Caco-2 (cell line): ENCODE measurements around the gene PIK3C3. TPM values are rescaled to one million over a fixed set of nuclear protein-coding genes. Genes with fewer than 3 reads are reported as not detected.

Experiments used
- BruUV-seq: library from RNA; stranded (reverse); fragments of 400-500 nt; replicated peaks from 2 replicates; lab custom pipeline; 2021; lab: Mats Ljungman, UMichigan
- CTCF ChIA-PET: fragments of 300-600 bp; sonication (Branson Sonifier 250); formaldehyde crosslinking; loops from one replicate; lab custom pipeline; 2022; ENCODE audit warnings: antibody characterized with exemption; lab: Charles Lee
- POLR2A ChIA-PET: fragments of 300-600 bp; sonication (Branson Sonifier 250); formaldehyde crosslinking; loops from one replicate; lab custom pipeline; 2022; ENCODE audit warnings: antibody characterized with exemption; lab: Charles Lee
- DNase-seq, 2 experiments: peaks; one replicate each; pipeline versions ENCODE4 v3.0.0 to v3.0.0-alpha.2; 2020 to 2022
- H3K27me3 ChIP-seq: replicated peaks from 2 replicates; pipeline ENCODE4 v1.6.0; 2011; ENCODE audit warnings: low read length; ENCODE audit not compliant: control insufficient read depth, insufficient read depth
- H3K36me3 ChIP-seq: 2 replicates; pipeline ENCODE4 v1.5.1; 2011; ENCODE audit warnings: low read length; ENCODE audit not compliant: control insufficient read depth, insufficient read depth
- H3K4me1 ChIP-seq: fragments of 250-450 bp; sonication (Bioruptor Pico); 2 replicates; pipeline ENCODE4 v1.5.1; 2020; ENCODE audit warnings: mild to moderate bottlenecking
- H3K4me3 ChIP-seq: 2 replicates; pipeline ENCODE4 v1.5.1; 2011; ENCODE audit warnings: low read depth, mild to moderate bottlenecking, control low read depth, low read length
- H3K9me3 ChIP-seq: fragments of 250-450 bp; sonication (Bioruptor Pico); 2 replicates; pipeline ENCODE4 v1.5.1; 2020; ENCODE audit warnings: mild to moderate bottlenecking, moderate library complexity
- H3K27ac Mint-ChIP-seq: one replicate; pipeline ENCODE4 v1.8.0; 2022; ENCODE audit warnings: mixed read lengths; ENCODE audit not compliant: unreplicated experiment
- H3K27me3 Mint-ChIP-seq: one replicate; pipeline ENCODE4 v1.8.0; 2022; ENCODE audit warnings: mixed read lengths; ENCODE audit not compliant: insufficient read depth, unreplicated experiment
- H3K36me3 Mint-ChIP-seq: one replicate; pipeline ENCODE4 v1.8.0; 2022; ENCODE audit warnings: mild to moderate bottlenecking, mixed read lengths; ENCODE audit not compliant: insufficient read depth, unreplicated experiment
- H3K4me1 Mint-ChIP-seq: one replicate; pipeline ENCODE4 v1.8.0; 2022; ENCODE audit warnings: low read depth, mixed read lengths; ENCODE audit not compliant: unreplicated experiment
- H3K4me3 Mint-ChIP-seq: one replicate; pipeline ENCODE4 v1.8.0; 2022; ENCODE audit warnings: mild to moderate bottlenecking, moderate library complexity, mixed read lengths; ENCODE audit not compliant: unreplicated experiment
- H3K9me3 Mint-ChIP-seq: one replicate; pipeline ENCODE4 v1.8.0; 2022; ENCODE audit warnings: mixed read lengths; ENCODE audit not compliant: unreplicated experiment
- CTCF ChIP-seq, 2 experiments: fragments of 200-600 bp in 1 of 2; IDR thresholded peaks; 1 replicate in 1 of 2; 2 replicates in 1 of 2; pipeline versions ENCODE4 v1.5.1 to v1.8.0; 2011 to 2022; ENCODE audit warnings: antibody characterized with exemption in 1 of 2, control low read depth in 1 of 2, inconsistent platforms in 1 of 2, low read depth in 1 of 2, low read length in 1 of 2, mild to moderate bottlenecking in 1 of 2, moderate library complexity in 1 of 2; ENCODE audit not compliant: insufficient read depth in 1 of 2, severe bottlenecking in 1 of 2, unreplicated experiment in 1 of 2
- intact Hi-C: fragments of 100-400 bp; cut with micrococcal nuclease; formaldehyde crosslinking; loops from one replicate; pipeline ENCODE4 v1.10.0; 2022; ENCODE audit not compliant: unreplicated experiment
- total RNA-seq: library from RNA; stranded (reverse); gene quantifications from 2 replicates; pipeline ENCODE4 v1.2.3, GENCODE V29; 2022

The PIK3C3 gene
- total RNA-seq, 1 experiment from 2014 or later: 19.7 TPM

DNA sequence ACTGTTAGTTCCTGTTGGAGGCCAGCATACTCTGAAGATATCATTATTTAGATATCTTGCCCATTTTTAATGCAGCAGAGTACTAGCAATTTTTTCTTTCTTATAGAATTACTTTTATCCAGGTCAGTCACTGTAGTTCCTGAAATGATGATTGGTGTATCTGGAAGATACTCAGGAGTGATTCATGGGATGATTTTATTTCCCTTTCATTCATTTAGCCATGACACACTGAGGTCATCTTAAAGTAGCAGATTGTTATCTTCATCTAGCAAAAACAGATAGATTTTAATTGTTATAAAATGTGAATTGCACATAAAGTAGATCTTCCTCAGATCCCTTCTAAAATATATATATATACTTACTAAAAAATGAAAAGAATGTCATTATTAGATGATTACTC is 109.1 kb downstream of the PIK3C3 start:
- BruUV-seq: no TSS peak
- Mint-ChIP-seq H3K27ac (no peak overlapping the region), H3K4me1 (no peaks in the 10 kb centered on the region), H3K27me3 (no peaks in the 10 kb centered on the region), H3K9me3 (no peaks in the 10 kb centered on the region), H3K36me3 (peaks cover 6% of the 10 kb centered on the region), H3K4me3 (no peak overlapping the region)
- H3K4me1 ChIP-seq: no peaks in the 10 kb centered on the region
- POLR2A ChIA-PET: no interaction called here
- H3K36me3 ChIP-seq: no peaks in the 10 kb centered on the region
- H3K4me3 ChIP-seq: no peak overlapping the region
- CTCF ChIA-PET: no interaction called here
- TF ChIP-seq CTCF (IDR thresholded peaks at IDR 0.05; ENCODE audit: insufficient read depth in 1 of 2, low read depth in 1 of 2, low read length in 1 of 2, severe bottlenecking in 1 of 2, unreplicated experiment in 1 of 2): no peak
- no peaks in the 10 kb centered on the region for H3K27me3 ChIP-seq
- no peaks in the 10 kb centered on the region for H3K9me3 ChIP-seq
- no peak for DNase-seq
- intact Hi-C loops: no loop called here

GRCh38 chr18:42067518-42067917 is 112.5 kb downstream of the PIK3C3 start:
- Mint-ChIP-seq H3K27me3 (no peaks in the 10 kb centered on the region), H3K9me3 (no peaks in the 10 kb centered on the region), H3K27ac (no peak overlapping the region), H3K4me3 (no peak overlapping the region), H3K36me3 (peaks cover 6% of the 10 kb centered on the region), H3K4me1 (no peaks in the 10 kb centered on the region)
- no TSS peak for BruUV-seq
- Histone ChIP-seq H3K36me3 (no peaks in the 10 kb centered on the region), H3K4me3 (no peak overlapping the region), H3K4me1 (no peaks in the 10 kb centered on the region), H3K9me3 (no peaks in the 10 kb centered on the region), H3K27me3 (no peaks in the 10 kb centered on the region)
- no peak for DNase-seq
- intact Hi-C loops: no loop called here
- TF ChIP-seq CTCF (IDR thresholded peaks at IDR 0.05; ENCODE audit: insufficient read depth in 1 of 2, low read depth in 1 of 2, low read length in 1 of 2, severe bottlenecking in 1 of 2, unreplicated experiment in 1 of 2): no peak
- CTCF ChIA-PET: no interaction called here
- POLR2A ChIA-PET: no interaction called here

DNA sequence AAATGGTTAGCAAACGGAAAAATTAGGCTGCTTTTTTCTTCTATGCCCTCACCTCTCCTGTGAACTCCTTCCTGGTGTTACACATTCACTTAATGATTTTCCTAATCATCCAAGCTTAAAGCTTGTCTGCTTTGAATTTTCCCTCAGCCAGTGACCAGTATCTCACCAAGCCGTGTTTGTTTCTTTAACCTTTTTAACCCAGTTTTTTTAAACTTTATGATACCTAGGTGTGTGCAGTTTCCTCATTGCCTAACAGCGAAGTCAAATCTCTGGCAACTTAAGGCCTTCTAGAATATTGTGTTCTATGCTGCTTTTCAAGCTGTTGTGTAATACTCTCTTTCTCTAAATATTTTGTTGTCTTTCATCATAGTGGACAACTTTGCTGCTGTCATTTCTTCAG is 113.0 kb downstream of the PIK3C3 start:
- ChIA-PET CTCF (no interaction called here), POLR2A (no interaction called here)
- H3K4me1 Mint-ChIP-seq: no peaks in the 10 kb centered on the region
- no peaks in the 10 kb centered on the region for H3K27me3 ChIP-seq
- H3K36me3 ChIP-seq: no peaks in the 10 kb centered on the region
- DNase-seq: no peak
- H3K4me1 ChIP-seq: no peaks in the 10 kb centered on the region
- no peaks in the 10 kb centered on the region for H3K27me3 Mint-ChIP-seq
- TF ChIP-seq CTCF (IDR thresholded peaks at IDR 0.05; ENCODE audit: insufficient read depth in 1 of 2, low read depth in 1 of 2, low read length in 1 of 2, severe bottlenecking in 1 of 2, unreplicated experiment in 1 of 2): no peak
- no peak overlapping the region for H3K4me3 ChIP-seq
- no peaks in the 10 kb centered on the region for H3K9me3 ChIP-seq
- H3K9me3 Mint-ChIP-seq: no peaks in the 10 kb centered on the region
- H3K36me3 Mint-ChIP-seq: peaks cover 6% of the 10 kb centered on the region
- H3K27ac Mint-ChIP-seq: no peak overlapping the region
- intact Hi-C loops: no loop called here
- no peak overlapping the region for H3K4me3 Mint-ChIP-seq
- BruUV-seq: no TSS peak
